HG03045 (cell line): Measurements from ENCODE around the gene LRP1.

Experiments
- ATAC-seq: cut with Tn5 transposase; IDR thresholded peaks from one replicate; pipeline ENCODE4 v1.9.1; 2021; ENCODE audit warnings: mild to moderate bottlenecking, moderate library complexity; ENCODE audit not compliant: unreplicated experiment

LRP1 gene

DNA sequence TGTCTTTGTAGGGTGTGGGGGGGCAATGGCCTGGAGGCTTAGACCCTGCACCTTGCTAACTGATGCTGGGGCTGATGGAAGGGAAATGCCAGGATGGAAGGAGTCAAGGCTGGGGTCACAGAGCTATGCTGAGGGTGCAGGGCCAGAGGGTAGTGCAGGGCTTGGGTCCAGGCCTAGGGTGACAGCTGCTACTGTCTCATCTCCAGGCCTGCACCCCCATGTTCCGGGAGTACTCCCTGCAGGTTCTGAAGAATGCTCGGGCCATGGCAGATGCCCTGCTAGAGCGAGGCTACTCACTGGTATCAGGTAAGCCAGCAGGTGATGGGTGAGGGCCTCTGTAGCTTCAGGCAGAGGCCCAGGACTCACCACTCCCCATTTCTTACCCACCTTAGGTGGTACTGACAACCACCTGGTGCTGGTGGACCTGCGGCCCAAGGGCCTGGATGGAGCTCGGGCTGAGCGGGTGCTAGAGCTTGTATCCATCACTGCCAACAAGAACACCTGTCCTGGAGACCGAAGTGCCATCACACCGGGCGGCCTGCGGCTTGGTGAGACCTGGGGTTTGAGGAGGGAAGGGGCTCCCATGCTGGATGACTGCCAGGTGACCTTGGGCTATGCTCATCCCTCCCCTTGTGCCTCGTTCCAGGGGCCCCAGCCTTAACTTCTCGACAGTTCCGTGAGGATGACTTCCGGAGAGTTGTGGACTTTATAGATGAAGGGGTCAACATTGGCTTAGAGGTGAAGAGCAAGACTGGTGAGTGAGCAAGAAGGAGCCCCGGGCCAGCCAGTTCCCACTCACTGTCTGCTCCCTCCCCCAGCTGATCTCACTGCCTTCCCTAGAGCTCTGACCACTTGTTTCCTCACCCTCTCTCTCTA lies 105.3 kb downstream of the LRP1 start:
- no peak for ATAC-seq

DNA sequence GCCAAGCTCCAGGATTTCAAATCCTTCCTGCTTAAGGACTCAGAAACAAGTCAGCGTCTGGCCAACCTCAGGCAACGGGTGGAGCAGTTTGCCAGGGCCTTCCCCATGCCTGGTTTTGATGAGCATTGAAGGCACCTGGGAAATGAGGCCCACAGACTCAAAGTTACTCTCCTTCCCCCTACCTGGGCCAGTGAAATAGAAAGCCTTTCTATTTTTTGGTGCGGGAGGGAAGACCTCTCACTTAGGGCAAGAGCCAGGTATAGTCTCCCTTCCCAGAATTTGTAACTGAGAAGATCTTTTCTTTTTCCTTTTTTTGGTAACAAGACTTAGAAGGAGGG lies 105.9 kb downstream of the LRP1 start:
- no peak for ATAC-seq

DNA sequence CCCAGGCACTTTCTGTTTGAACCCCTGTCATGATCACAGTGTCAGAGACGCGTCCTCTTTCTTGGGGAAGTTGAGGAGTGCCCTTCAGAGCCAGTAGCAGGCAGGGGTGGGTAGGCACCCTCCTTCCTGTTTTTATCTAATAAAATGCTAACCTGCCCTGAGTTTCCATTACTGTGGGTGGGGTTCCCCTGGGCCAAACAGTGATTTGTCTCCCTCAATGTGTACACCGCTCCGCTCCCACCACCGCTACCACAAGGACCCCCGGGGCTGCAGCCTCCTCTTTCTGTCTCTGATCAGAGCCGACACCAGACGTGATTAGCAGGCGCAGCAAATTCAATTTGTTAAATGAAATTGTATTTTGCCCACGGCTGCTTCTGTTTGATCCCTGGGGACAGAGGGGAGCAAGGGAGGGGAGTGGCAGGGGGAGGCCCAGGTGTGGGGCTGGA lies 106.3 kb downstream of the LRP1 start:
- no peak for ATAC-seq

DNA sequence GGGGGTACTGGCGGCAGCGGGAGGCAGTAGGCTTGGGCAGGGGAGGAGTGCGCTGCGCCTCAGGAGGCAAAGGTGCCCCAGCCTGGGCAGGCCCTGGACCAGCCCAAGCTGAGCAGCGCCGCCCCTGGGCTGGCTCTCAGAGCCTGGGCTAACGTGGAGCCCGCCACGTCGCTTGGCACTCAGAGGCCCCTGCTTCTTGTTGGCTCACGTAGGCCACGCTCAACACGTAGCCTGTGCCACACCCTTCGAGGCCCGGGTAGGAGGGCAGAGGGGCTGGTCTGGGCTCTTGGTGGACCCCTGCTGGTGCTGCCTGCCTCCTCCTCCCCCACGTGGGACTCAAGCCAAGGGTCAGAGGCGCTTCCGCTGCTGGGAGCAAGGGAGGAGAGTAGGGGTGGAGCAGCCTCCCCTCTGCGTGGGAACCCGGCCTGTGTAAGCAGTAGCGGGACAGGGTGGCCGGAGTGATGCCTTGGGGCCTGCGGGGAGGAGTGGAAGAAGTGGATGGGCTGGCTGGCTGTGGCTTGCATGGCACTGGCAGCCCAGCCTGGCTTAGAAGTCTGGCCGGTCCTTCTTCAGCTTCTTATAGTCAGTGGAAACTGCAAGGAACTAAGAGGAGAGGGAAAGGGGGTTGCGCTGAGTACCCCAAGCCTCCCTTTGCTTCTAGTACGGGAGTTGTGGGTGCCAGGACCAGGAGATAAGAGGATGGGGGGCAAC lies 106.9 kb downstream of the LRP1 start:
- no peak for ATAC-seq

DNA sequence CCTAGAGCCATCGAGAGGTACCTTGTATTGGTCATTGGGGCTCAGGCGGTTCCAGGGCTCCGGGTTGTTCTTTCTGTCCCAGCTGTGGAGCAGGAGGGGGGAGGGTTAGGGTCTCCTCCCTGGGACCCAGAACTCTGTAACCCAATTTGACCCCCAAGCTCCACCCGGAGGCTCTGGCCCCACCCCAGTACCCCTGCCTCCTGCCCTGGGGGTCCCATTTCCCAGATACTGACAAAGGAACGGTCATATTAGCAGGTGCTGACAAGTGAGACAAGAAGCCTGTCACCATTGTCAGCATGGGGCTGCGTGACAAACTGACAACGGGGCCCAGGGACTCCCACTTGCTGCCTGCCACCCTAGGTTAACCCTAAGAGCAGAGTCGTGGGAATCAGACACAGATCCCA lies 107.4 kb downstream of the LRP1 start:
- no peak for ATAC-seq

DNA sequence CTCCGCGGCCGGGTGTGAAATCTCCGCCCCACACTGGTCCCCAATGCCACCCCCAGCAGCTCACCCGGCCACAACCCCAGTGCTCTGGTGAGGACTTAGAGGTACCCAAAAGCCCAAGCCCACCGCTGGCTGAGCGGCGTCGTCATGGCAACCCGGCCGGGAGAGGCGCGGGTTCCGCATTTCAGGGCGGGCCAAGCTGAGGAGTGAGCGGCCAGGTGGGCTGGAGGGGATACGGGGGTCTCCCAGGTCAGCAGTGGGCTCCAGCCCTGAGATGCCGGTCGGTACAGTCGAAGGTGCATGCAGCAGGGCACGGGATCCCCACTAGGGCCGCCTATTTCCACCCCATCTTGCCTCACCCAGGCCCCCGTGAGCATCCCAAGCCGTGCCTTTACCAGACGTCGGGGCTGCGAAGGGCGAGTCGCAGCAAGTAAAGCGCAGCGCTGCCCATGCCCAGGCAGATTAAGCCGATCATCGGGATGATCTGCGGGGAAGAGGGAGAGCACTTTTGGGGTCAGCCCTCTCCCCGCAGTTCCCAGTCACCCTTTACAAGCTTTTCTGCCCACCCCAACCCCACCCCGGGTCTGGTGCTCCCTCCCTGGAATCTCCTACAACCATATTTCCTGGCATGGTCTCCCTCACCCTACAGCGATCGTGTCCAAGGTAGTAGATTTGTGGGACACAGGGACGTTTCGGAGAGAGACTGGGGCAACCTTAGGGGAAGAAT lies 108.1 kb downstream of the LRP1 start:
- no peak for ATAC-seq

DNA sequence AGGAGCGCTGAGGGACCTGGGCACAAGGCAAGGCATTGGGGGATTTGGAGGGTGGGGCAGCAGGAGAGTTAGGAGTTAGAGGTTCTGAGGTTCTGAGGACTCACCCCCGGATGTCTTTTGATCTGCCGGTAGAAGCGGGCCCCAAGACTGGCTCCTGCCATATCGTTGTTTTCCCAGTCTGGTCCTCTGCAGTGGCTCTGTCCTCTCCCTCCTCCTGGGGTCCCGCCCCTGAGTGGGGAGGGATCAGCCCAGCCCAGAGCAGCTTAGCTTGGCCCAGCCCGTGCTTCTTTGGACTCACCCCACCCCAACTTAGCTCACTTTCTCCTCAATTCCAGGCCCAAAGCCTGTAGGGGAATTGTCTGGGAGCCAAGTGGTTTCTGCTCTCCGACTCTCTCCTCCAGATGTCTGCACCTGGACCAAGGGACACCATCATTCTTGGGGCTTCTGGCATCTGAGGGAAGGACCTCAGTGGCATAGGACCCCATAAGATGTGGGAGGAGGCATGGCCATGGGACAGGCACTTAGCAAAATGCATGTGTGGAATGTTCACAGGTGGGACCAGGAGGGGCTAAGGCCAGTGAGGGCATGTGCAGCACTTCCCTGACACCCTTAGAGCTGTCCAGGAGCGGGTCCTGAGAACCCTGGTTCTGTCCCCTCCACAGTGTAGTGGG lies 108.8 kb downstream of the LRP1 start:
- no peak for ATAC-seq

DNA sequence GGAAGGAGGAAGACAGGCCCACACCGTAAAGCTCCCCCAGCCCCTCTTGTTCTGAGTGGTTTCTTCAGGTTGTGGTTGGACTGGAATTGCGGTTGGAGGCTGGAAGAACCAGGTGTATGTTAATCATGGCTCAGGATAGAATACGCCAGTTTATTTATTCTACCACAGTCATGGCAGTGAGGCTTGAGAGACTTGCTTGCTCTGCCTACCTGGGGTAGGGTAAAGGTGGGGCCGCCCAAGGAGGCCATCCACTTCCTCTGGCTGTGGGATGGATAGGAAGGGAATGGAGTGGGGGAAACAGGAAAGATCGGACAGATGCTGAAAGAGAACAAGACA lies 109.3 kb downstream of the LRP1 start:
- no peak for ATAC-seq

DNA sequence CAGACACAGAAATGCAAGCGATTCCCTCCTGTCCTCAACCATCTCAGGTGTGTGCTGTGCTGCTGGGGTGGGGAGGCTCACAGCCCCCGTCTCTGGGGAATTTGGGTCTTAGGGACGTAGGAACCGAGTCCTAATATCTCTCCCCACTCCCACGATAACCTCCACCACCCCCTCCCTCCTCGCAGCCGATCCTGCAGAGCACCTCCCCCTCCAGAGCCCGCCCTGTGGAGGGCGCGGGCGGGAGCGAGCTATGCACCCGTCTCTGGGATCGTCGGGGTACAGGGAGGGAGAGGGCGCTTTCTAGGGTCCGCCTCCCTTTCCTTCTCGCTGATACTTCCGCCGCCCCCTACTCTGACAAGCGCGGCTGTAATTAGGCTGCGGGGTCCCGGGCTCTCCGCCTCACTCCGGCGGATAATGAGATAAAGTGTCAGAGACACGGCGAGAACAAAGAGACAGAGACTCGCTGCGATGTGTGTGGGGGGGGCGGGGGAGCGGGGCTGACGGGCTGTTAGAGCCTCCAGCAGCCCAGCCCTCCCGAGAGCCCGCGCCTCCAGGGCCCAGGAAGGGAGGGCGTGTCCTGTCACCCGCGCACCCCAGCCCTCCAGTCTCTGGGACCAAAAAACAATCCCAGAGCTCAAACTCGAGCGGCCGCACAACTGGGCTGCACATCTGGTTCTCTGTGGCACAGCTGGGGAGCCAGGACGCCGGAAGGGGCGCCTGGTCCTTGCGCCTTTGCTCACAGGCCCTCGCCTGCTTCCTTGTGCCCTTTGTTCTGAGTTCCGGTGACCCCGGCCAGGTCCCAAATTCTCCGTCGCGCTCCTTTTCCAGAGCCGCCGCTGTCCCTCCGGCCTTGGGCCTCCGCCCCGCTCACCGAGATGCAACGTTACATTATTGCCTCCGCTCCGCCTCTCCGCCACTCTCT lies 109.9 kb downstream of the LRP1 start:
- ATAC-seq, result no peak

DNA sequence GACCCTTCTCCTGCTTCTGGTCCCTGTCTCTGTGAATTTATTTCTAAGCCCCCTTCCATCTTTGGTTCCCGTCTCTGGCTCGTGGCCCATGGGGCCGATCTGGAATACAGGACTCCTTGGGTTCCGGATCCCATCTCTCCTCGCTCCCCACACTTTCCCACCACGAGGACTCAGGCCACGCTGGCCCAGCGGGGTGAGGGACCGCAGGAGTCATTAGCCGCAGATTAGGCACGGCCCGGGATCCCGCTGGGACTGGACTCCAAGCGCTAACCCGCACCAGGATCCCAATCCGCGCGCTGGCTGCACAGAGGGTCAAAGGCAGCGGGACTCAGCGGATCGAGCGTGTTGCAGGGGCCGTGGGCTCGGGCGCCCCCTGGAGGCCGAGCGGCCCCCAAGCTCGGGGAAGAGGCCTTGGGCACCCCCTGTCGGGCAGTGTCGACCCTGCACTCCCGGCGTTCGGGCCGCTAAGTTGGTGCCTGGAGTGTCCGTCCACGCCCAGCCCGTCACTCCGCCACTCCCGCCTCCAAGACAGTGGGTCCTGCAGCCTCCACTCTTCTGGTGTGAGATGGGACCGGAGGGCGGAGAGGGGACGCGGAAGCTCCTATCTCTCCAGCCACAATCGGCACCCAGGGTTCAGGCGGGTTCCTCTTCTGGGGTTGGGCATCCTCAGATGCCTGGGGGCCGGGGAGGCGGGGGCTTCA lies 110.7 kb downstream of the LRP1 start:
- ATAC-seq, result peak; percentile 47

DNA sequence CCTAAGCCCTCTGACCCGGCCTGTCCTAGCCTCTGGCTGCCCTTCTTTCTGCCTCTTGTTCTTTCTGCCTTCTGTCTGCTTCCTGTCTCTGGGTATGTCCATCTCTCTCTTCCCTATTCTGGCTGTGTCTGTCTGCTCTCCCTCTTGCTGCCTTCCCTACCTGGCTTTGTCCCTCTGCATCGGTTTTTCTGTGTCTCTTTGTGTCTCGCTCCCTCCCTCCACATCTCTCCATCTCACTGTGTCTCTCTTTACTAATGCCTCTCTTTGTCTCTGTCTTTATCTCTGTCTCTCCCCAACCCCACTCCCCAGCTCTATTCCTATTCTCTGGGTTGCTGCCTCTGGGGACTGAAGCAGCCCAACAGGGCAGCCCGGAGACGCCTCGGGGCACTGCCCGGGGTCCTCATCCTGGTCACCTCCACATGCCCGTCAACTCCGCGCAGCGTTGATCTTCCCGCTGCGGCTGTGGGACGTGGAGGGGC lies 111.3 kb downstream of the LRP1 start:
- ATAC-seq, result no peak

DNA sequence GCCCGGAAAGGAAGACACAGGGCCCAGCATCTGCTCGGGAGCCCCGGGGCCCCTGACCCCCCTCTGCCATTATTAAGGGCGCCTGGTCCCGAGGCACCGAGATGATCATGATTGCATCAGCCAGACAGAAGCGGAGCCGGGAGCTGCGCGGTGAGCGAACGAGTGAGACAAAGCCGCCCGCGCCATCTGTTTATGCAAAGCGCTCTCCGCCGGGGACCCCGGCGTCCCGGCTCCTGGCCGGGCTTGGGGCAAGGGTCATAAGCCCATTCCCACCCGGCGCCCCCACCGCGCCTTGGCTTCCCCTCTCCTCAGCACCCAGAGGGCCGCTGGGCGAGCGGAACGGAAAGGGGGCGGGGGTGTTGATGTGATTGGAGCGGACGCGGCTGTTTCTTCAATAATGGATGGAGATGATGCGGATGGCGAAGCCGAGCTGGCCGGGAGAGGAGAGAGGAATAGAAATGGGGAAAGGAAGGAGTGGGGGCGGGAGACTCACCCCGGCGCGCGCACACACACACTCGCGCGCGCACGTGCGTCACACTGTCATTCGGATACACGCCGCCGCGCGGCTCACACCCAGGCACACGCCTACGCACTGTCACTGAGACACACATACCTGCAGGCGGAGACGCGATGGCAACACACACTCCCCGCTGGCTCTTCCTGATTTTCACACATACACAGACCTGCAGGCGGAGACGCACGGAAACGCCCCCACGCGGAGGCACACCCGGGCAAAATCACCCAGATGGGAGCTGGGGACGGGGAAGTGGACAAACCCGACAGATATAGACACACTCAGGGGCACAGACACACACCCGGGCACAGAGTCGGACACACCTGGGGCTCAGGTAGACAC lies 112.0 kb downstream of the LRP1 start:
- ATAC-seq, result peak; percentile 21

DNA sequence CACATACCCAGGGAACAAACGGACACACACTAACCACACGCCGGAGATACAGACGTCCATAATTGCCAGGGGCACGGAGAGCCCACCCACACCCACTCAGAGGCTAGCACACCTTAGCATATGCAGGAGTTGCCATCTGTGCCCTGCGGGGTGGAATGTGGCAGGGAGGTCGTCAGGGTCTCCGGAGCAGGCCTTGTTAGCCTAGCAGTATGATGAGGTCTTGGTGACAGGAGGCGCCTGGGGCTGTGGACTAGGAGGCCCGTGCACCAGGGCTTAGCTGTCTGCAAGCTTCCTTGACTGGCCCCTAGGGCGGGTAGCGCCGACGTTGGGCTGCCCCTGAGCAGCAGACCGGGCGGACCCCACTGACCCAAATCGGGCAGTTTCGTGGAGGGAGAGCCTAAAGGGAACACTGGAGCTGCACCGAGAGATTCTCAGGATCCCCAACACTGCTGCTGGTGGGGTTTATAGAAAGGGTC lies 112.7 kb downstream of the LRP1 start:
- no peak for ATAC-seq

DNA sequence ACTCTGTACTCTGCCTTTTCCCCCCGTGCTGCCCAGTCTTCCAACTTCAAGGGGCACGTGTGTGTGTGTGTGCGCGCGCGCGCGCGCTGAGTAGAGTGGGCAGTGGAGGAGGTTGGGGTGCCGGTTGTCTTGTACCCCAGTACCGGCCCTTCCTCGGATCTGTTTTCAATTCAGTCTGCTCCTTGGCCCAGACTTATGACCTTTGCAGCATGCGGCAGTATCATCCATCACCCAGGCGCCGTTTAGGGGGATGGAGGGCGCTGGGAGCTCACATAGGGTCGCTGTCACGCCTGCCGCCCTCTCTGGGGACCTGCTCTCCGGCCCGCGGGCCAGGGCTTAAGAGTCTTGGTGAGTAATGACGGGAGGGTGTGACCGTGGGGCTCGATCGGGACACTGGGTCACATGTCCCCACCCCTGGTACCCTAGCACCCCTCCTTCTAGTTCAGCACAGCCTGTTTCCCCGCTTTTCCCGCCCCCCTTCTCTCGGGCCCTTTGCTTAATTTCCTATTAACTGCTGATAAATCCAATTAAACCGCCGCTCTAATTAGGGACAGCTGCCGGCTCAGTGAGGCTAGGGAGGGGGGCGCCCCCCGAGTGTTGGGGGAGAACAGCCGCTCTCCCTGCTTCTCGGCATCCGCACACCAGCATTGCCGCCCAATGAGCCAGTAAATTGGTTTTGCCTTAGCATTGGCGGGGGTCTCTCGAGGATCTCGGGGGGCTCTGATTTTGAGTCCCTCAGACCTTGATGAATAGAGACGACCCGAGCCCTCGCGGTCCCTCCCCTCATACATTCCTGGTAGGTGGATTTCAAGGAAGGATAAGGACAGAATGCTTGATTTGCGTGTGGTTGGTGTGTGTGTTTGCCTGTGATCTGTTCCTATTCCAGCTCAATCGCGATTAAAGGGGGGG lies 113.4 kb downstream of the LRP1 start:
- no peak for ATAC-seq

DNA sequence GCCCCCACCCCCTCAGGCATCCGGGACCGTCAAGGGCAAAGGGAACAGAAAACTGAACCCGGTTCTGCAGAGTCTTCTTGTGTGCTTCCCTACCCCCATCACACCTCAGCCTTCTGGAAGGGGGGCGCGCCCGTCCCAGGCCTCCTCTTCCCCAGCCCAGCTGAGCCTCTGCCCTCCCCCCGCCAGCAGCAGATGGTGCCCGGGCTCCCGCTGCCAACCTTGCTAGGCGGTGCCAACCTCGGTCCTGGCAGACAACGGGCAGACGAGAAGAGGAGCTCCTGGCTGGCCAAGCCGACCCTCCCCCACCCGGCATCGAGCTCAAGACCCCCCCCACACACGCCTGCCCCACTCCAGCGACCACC lies 114.0 kb downstream of the LRP1 start:
- no peak for ATAC-seq

DNA sequence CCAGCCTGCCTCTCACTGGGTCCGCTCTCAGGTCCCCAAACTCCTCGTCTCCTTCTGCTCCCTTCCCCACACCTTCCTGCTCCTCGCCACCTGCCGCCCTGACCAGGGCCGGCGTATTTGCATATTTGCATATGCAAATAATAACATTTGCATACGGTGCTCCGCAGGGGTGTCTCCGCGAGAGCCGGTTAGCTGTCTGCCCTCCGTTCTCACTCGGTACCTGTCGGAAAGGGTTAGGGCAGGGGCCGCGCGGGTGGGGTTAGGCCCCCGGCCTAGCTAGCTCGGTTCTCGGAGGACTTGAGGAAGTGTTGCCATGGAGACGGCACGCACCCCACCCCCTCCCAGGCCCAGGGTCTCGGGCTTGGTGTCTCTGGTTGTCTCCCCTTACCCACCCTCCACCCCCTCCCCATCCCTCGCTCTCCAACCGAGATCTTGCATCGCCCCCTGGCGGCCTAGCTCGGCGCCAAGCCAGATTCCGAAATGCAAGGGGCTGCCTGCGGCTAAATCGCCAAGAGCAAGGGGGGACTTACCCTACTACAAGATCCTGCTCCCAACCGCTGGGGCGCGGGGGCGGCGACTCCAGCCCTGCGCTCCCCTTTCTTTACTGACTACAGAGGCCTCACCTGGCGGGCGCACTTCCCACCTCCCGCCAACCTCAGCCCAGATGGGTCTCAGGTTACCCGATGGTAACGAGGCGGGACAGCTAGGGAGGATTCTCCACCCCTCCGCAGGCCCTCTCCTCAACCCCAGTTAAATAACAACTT lies 114.6 kb downstream of the LRP1 start:
- ATAC-seq, result peak; percentile 35
